ENCODE data around the gene SPATA3. TPM values are rescaled to one million over a fixed set of nuclear protein-coding genes. Genes with fewer than 3 reads are reported as not detected.
A peak's percentile ranks its signal among the peaks of the same experiment; 100 is the strongest.

SPATA3 gene
- total RNA-seq, 2 experiments from 2014 or later: not detected

DNA sequence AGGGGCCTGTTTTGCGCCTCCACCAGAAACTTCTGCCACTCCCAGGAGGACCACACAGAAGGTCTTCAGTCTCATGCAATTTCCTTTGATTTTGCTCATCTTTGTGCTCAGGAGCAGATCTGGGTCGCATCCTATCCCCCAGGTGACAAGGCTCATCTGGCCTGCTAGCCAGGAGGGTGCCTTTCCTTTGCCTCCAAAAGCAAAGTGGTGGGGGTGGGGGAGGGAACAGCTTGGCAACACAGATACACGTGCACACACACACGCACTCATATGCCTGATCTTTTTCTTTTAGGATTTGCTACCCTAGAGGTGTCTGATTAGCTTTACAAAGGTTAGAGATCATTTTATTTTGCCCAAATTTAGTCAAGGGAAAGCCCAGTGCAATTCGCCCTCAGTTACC, 13.8 kb upstream of the SPATA3 start:
- H3K4me3 Mint-ChIP-seq: peak overlapping the region; percentile 77
- no peaks in the 10 kb centered on the region for H3K9me3 Mint-ChIP-seq
- H3K27ac Mint-ChIP-seq: peak overlapping the region; percentile 82
- no peaks in the 10 kb centered on the region for H3K27me3 Mint-ChIP-seq
- H3K36me3 Mint-ChIP-seq: peaks cover 13% of the 10 kb centered on the region
- H3K4me1 Mint-ChIP-seq: peaks cover 74% of the 10 kb centered on the region
- no peak for DNase-seq

DNA sequence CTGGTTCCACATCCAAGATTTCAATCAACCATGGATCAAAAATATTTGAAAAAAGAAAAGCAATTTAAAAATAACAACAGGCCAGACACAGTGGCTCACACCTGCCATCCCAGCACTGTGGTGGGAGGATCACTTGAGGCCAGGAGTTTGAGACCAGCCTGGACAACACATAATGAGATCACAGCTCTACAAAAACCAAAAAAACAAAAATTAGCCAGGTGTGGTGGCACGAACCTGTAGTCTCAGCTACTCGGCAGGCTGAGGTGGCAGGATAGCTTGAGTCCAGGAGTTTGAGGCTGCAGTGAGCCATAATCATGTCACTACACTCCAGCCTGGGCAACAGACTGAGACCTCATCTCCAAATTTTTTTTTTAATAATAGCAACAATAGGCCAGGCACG, 13.4 kb upstream of the SPATA3 start:
- Mint-ChIP-seq H3K36me3 (peaks cover 13% of the 10 kb centered on the region), H3K4me3 (peak overlapping the region; percentile 77), H3K4me1 (peaks cover 70% of the 10 kb centered on the region), H3K27ac (peak overlapping the region; percentile 82), H3K27me3 (no peaks in the 10 kb centered on the region), H3K9me3 (no peaks in the 10 kb centered on the region)
- DNase-seq: no peak

DNA sequence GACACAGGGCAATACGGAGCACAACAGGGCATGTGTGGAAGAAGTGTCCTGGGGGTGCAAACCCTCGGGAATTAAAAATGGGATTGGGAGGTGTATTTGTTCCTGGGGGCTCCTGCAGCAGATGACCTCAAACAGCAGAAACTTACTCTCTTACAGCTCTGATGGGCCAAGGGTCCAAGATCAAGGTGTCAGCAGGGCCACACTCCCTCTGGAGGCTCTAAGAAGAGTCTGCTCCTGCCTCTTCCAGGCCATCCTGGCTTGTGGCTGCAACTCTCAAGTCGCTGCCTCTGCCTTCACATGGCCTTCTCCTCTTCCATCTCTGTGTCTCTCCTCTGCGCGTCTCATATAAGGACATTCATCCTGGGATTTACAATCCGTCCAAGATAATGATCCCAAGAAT, 12.4 kb upstream of the SPATA3 start:
- peak overlapping the region; percentile 88 for H3K27ac Mint-ChIP-seq
- H3K4me3 Mint-ChIP-seq: no peak overlapping the region
- DNase-seq: no peak
- peaks cover 64% of the 10 kb centered on the region for H3K4me1 Mint-ChIP-seq
- peaks cover 3% of the 10 kb centered on the region for H3K27me3 Mint-ChIP-seq
- no peaks in the 10 kb centered on the region for H3K9me3 Mint-ChIP-seq
- peaks cover 13% of the 10 kb centered on the region for H3K36me3 Mint-ChIP-seq

DNA sequence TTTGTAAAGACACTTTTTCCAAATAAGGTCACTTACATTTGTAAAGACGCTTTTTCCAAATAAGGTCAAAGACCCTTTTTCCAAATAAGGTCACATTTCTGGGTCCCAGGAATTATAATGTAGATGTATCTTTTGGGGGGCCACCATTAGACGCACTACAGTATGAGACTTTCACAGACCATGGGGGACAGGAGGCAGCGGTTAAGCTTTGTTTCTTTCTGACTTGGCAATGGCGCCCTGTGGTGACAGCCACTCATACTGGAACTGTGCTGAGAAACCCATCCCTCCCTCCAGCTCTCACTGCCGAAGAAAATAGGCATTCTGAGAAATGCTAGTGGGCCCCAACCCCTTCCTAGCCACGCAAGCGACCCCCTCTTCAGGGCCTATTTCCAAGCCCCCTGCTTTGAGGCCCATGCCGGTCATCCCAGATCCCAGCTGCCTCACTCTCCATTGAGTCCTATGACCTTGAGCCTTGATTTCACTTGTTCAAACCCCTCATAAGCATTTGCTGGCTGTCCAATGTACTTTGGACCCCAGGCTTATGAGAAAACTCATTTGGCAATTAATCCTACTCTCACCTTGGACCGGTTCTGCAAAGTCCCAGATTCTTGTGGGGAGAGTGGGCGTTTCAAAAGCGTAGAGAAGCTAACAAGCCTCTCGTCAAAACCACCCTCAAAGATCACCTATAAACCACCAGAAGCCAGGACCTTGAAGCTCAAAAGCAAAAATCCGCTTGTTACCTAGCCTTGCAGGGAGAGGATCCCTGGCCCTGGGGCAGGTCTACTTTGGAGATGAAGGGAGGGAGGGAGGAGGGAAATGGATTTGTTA, 11.3 kb upstream of the SPATA3 start:
- Mint-ChIP-seq H3K9me3 (no peaks in the 10 kb centered on the region), H3K27me3 (peaks cover 4% of the 10 kb centered on the region), H3K4me3 (peak overlapping the region; percentile 49), H3K36me3 (peaks cover 13% of the 10 kb centered on the region), H3K27ac (peak overlapping the region; percentile 88), H3K4me1 (peaks cover 56% of the 10 kb centered on the region)
- DNase-seq: peak; percentile 78

DNA sequence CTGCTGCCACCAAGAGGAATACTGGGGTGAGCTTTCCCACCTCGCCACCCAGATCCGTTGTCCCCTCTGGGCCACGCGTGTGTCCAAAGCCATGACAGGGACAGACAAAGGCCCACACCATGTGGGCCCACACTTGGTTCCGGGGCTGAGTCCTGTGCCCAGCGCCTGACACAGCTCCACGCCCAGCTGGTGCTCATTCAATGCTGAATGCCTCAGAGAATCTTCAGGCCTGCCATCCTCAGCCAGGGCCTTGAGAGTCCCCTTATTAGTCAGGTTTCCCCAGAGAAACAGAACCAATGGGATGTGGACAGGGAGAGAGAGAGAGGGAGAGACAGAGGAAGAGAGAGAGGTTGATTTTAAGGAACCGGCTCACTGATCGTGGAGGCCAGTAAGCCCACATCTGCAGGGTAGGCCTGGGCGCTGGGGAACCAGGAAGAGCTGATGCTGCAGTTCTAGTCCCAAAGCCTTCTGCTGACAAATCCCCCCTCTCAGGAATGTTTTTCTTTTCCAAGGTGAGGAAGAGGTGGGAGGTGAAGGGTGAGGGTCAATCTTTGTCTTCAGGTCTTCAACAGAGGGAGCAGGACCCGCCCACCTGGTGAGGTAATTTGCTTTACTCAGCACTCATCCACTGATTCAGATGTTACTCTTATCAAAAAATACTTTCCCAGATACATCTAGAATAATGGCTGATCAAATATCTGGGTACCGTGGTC, 10.2 kb upstream of the SPATA3 start:
- Mint-ChIP-seq H3K27me3 (peaks cover 4% of the 10 kb centered on the region), H3K27ac (peak overlapping the region; percentile 88), H3K36me3 (peaks cover 13% of the 10 kb centered on the region), H3K4me3 (peak overlapping the region; percentile 49), H3K4me1 (peaks cover 49% of the 10 kb centered on the region), H3K9me3 (no peaks in the 10 kb centered on the region)
- DNase-seq: no peak

DNA sequence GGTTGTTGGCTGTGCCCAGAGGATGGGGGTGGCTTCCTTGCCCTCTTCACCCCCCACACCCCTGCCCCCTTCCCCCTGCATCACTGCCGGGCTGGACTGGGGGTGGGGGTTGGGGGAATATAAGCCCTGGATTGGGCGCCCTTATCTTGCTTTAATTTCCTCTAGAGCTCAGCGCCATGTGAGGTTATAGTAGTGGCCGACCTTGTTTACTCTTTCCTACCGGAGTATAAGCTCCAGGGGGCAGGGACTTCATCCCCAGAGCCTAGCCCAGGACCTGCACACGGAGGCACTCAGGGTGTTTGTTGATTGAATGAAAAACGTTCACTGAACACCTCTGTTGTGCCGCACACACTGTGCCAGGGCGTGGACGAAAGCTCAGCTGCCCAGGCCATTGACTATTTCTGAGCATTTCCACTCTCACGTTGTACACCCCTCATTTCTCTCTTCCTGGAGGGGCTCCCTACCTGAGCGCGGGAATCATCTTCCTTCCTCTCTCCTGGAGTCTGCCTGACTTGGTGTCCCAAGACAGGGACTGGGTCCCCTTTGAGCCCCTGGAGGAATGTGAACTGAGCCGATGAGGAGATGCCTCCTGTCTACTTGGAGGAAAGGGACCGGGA, 9.3 kb upstream of the SPATA3 start:
- H3K4me3 Mint-ChIP-seq: peak overlapping the region; percentile 79
- H3K9me3 Mint-ChIP-seq: no peaks in the 10 kb centered on the region
- H3K27me3 Mint-ChIP-seq: peaks cover 10% of the 10 kb centered on the region
- peaks cover 39% of the 10 kb centered on the region for H3K4me1 Mint-ChIP-seq
- H3K36me3 Mint-ChIP-seq: peaks cover 13% of the 10 kb centered on the region
- H3K27ac Mint-ChIP-seq: peak overlapping the region; percentile 89
- DNase-seq: no peak

DNA sequence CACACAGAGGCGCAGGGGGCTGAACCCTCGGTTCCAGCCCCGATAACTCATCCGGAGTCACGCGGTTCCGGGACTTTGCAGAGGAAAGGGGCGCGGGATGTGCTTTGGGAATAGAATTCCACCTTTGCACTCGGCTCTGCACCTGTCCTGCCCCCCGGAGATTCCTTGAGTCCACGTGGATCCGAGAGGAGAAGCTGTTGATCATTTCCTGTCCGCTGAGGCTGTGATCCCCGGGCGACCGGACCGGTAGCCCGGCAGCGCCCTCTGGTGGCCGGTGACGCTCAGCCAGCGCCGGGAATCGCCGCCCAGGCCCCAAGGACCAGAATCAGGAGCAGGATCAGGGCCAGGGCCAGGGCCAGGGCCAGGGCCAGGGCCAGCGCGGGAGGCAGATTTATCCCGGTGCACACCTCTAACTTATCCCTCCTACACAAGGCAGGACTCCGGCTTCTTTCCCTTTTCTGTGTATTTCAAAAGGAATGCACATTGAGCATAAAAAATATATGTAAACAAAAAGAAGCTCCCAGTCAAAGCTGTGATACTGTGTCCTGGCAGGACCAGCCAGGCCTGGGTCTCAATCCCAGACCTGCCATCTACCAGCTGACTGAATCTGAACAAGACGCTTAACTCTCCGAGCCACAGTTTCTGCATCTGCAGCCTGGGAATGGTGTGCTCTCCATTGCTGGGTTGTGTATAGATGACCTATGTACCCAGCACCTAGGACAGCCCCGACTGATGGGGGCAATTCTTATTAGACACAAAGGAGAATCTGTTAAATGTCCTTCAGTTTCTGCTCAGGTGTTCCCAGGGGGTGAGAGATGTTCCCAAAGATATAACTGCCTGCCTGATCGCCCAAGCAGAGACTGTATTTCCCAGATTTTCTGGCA, 8.5 kb upstream of the SPATA3 start:
- H3K4me1 Mint-ChIP-seq: peaks cover 32% of the 10 kb centered on the region
- peaks cover 18% of the 10 kb centered on the region for H3K27me3 Mint-ChIP-seq
- DNase-seq: peak; percentile 81
- H3K9me3 Mint-ChIP-seq: no peaks in the 10 kb centered on the region
- peak overlapping the region; percentile 79 for H3K4me3 Mint-ChIP-seq
- peaks cover 8% of the 10 kb centered on the region for H3K36me3 Mint-ChIP-seq
- H3K27ac Mint-ChIP-seq: peak overlapping the region; percentile 89

DNA sequence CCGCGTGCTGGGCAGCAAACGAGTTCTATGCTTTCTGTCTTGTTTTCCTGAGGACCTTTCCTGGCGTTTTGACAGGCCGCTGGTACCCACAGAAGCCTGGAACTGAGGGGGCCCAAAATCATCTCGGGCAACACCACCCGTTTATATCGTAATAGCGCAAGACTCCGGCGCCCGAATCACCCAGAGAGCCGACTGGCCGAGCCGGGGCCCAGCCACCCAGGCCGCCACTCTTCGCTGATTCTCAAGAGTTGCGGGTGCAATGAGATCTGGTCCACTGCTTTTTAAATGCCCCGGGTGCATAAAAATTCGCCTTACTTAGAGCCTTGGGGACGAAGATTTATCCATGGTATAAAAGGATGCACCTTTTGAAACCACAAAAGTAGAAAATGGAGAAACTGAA, 6.2 kb upstream of the SPATA3 start:
- Mint-ChIP-seq H3K4me3 (no peak overlapping the region), H3K4me1 (peaks cover 18% of the 10 kb centered on the region), H3K36me3 (no peaks in the 10 kb centered on the region), H3K27me3 (peaks cover 39% of the 10 kb centered on the region), H3K27ac (no peak overlapping the region), H3K9me3 (no peaks in the 10 kb centered on the region)
- no peak for DNase-seq

DNA sequence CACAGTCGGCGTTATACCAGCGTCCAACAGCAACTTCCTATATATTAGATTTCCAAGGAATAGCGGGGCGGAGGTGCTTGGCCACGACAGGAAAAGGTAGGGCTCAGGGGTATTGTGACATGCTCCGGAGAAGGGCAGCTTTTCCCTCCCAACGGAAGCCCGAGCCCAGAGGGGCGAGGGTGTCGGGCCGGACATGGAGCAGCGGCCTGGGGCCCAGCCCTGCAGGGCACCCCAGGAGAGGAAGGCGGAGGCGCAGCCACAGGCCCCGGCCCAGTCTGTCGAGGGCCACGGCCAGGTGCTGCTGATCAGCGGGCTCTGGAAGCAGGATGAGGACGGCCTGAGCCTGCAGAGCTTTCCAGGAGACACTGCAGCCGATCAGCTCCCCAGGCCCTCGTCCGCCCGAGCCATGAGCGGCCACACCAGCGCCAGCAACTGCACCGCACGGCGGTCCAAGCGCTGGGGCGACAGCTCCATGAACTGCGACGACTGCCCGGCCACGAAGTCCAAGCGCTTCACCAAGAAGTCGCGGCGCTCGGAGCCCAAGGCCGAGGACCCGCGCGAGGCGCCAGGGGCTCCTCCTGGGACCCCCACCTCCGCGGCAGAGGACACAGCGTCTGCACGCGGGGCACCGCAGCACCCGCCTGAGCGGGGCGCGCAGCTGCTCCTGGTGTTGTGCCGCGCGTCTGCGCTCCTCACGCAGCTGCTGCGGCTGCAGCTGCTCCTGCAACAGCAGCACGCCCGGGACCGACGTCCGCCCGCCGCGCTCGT, 5.6 kb upstream of the SPATA3 start:
- no peak overlapping the region for H3K27ac Mint-ChIP-seq
- peaks cover 42% of the 10 kb centered on the region for H3K27me3 Mint-ChIP-seq
- H3K4me3 Mint-ChIP-seq: no peak overlapping the region
- DNase-seq: no peak
- peaks cover 13% of the 10 kb centered on the region for H3K4me1 Mint-ChIP-seq
- H3K36me3 Mint-ChIP-seq: no peaks in the 10 kb centered on the region
- H3K9me3 Mint-ChIP-seq: no peaks in the 10 kb centered on the region

DNA sequence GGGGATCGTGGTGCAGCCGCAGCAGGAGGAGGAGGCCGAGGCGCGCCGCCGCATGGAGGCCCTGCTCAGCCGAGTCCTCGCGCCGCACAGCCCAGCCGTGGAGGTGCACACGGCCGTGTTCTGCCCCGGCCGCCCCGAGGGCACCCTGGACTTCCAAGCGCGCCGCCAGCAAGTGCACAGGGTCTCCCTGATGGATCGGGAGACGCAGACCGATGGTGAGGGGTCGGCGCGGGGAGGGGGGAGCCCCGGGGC, 5.1 kb upstream of the SPATA3 start:
- Mint-ChIP-seq H3K27ac (no peak overlapping the region), H3K27me3 (peaks cover 44% of the 10 kb centered on the region), H3K4me3 (no peak overlapping the region), H3K4me1 (peaks cover 8% of the 10 kb centered on the region), H3K9me3 (no peaks in the 10 kb centered on the region), H3K36me3 (no peaks in the 10 kb centered on the region)
- DNase-seq: no peak

DNA sequence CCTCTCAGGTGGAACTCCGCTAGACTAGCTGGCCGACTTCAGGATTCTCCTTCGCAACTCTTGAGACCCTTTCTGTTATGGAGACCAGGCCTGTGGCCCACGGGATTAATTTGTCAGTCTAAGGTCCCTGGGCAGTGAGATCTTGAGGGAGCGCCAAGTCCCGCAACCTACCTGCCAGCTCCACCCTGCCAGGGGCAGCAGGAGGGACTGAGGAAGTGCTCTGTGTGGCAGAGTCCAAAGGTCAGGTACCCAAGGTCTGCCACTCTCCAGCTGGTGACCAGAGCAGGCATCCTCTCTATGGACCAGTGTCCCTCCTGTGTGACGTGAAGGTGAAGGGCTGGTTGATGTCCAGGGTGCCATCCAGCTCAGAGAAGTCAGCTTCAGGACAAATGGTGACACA, 4.3 kb upstream of the SPATA3 start:
- Mint-ChIP-seq H3K27me3 (peaks cover 44% of the 10 kb centered on the region), H3K27ac (no peak overlapping the region), H3K36me3 (no peaks in the 10 kb centered on the region), H3K9me3 (no peaks in the 10 kb centered on the region), H3K4me1 (peaks cover 5% of the 10 kb centered on the region), H3K4me3 (no peak overlapping the region)
- DNase-seq: no peak

DNA sequence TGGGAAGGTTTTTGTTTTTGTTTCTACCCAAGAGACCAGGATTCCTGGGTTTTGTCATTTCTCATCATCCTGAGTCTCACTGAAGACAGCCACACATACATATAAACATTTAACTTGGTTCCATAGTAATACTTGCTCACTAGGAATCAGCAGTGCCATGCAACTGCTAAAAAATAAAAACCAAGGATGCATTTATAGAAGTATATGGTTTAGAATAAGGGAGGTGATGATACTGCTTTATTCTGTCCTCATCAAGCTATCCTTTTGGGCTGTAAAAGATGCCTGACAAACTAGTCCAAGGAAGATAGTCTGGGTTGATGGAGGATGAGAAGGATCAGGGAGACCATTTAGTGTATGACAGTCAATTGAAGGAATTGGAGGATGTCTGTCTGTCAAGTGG, 740 bp downstream of the SPATA3 start:
- H3K4me1 Mint-ChIP-seq: peaks cover 4% of the 10 kb centered on the region
- no peak overlapping the region for H3K27ac Mint-ChIP-seq
- peaks cover 62% of the 10 kb centered on the region for H3K27me3 Mint-ChIP-seq
- no peak for DNase-seq
- H3K36me3 Mint-ChIP-seq: no peaks in the 10 kb centered on the region
- peaks cover 1% of the 10 kb centered on the region for H3K9me3 Mint-ChIP-seq
- H3K4me3 Mint-ChIP-seq: no peak overlapping the region

DNA sequence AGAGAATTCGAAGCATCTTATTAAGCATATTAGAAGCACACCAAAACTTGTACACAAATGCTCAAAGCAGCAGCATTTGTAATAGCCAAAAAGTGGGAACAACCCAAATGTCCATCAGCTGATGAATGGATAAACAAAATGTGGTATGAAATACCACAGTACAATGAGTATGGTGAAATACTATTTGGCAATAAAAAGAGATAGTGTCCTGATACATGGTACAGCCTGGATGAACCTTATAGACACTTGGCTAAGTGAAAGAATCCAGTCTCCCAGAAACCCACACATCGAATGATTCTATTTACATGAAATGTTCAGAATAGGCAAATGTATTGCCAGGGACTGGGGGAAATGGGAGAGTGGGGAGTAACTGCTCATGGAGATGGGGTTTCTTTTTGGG, 3.0 kb downstream of the SPATA3 start:
- no peak for DNase-seq
- H3K27me3 Mint-ChIP-seq: peaks cover 43% of the 10 kb centered on the region
- H3K4me3 Mint-ChIP-seq: no peak overlapping the region
- no peaks in the 10 kb centered on the region for H3K36me3 Mint-ChIP-seq
- H3K4me1 Mint-ChIP-seq: peaks cover 4% of the 10 kb centered on the region
- H3K9me3 Mint-ChIP-seq: peaks cover 1% of the 10 kb centered on the region
- H3K27ac Mint-ChIP-seq: no peak overlapping the region

DNA sequence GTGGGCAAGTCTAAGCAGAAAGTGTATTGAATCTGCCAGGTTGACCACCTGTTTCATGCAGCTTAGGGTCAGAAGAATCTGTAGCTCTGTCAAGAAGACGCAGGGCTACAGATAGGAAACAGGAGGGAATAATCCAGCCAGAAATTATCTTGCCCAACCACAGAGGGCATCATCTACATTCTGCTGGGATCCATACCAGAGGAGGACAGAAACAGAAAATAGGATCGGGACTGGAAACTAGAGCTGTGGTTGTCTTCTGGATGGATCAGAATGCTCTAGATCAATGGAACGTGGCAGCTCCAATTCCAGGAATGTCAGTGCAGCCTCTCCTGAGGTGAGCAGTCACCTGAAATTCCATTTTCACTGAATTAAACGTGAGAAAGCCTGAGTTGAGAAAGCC, 3.6 kb downstream of the SPATA3 start:
- H3K4me1 Mint-ChIP-seq: peaks cover 4% of the 10 kb centered on the region
- H3K4me3 Mint-ChIP-seq: no peak overlapping the region
- no peak overlapping the region for H3K27ac Mint-ChIP-seq
- H3K27me3 Mint-ChIP-seq: peaks cover 37% of the 10 kb centered on the region
- no peak for DNase-seq
- H3K36me3 Mint-ChIP-seq: no peaks in the 10 kb centered on the region
- H3K9me3 Mint-ChIP-seq: peaks cover 1% of the 10 kb centered on the region
